SHP77 treated with DMSO at 0.1 percent for 48 hours (cell line): ENCODE measurements around the gene ERICH6.

Experiments used
- DNase-seq: peaks from one replicate; lab custom pipeline; 2025; lab: John Stamatoyannopoulos, UW

Gene ERICH6

GRCh38 chr3:150613709-150614480, 89.8 kb downstream of the ERICH6 start:
- DNase-seq = no peak

- DNase-seq = no peak
These were observed 90.7 kb downstream of the ERICH6 start for GRCh38 chr3:150613034-150613433.

- no peak for DNase-seq
These were observed 91.2 kb downstream of the ERICH6 start for GRCh38 chr3:150612494-150612893.

- no peak for DNase-seq
These were observed 92.1 kb downstream of the ERICH6 start for GRCh38 chr3:150611666-150612065.

GRCh38 chr3:150610785-150611184, 92.9 kb downstream of the ERICH6 start:
- no peak for DNase-seq

GRCh38 chr3:150609988-150610387, 93.7 kb downstream of the ERICH6 start:
- DNase-seq = no peak
